H1 (cell line): Measurements from ENCODE around the gene PACSIN2. TPM values are rescaled to one million over a fixed set of nuclear protein-coding genes. Genes with fewer than 3 reads are reported as not detected.

Source experiments
- CTCF ChIA-PET: fragments of 300-600 bp; sonication (Branson Sonifier 250); formaldehyde crosslinking; loops from one replicate; lab custom pipeline; 2021; ENCODE audit not compliant: partially characterized antibody; lab: Charles Lee
- POLR2A ChIA-PET: fragments of 300-600 bp; sonication (Branson Sonifier 250); formaldehyde crosslinking; loops from one replicate; lab custom pipeline; 2021; ENCODE audit warnings: inconsistent platforms; ENCODE audit not compliant: partially characterized antibody; lab: Charles Lee
- DNase-seq, 2 experiments: peaks; one replicate each; pipeline versions ENCODE4 v3.0.0 to v3.0.0-alpha.2; 2010 to 2022; ENCODE audit warnings: low spot score in 2 of 2, low read depth in 1 of 2, mixed read lengths in 1 of 2
- FAIRE-seq: peaks from 2 replicates; lab custom pipeline; 2011; peaks lifted over from hg19 to GRCh38; lab: Jason Lieb, UNC
- H2AFZ ChIP-seq: 2 replicates; pipeline ENCODE4 v1.8.1; 2012; ENCODE audit warnings: low read length, inconsistent platforms
- H2AK5ac ChIP-seq: 2 replicates; pipeline ENCODE4 v1.6.1; 2013; ENCODE audit warnings: low read depth, low read length
- H2BK120ac ChIP-seq: replicated peaks from 2 replicates; pipeline ENCODE3; 2013; ENCODE audit warnings: low read depth, low read length, inconsistent platforms
- H2BK12ac ChIP-seq: 2 replicates; pipeline ENCODE4 v1.6.1; 2013; ENCODE audit warnings: low read depth, low read length
- H2BK15ac ChIP-seq: 2 replicates; pipeline ENCODE4 v1.6.1; 2013; ENCODE audit warnings: low read length
- H2BK20ac ChIP-seq: 2 replicates; pipeline ENCODE4 v1.6.1; 2013; ENCODE audit warnings: low read length
- H2BK5ac ChIP-seq: 2 replicates; pipeline ENCODE4 v1.6.1; 2013; ENCODE audit warnings: low read depth, low read length
- H3K14ac ChIP-seq: 2 replicates; pipeline ENCODE4 v1.6.1; 2013; ENCODE audit warnings: inconsistent platforms; ENCODE audit not compliant: insufficient read length
- H3K18ac ChIP-seq: 2 replicates; pipeline ENCODE4 v1.6.1; 2013; ENCODE audit warnings: low read length; ENCODE audit errors: extremely low read depth
- H3K23ac ChIP-seq: 2 replicates; pipeline ENCODE4 v1.6.1; 2013; ENCODE audit warnings: inconsistent platforms; ENCODE audit not compliant: insufficient read length
- H3K23me2 ChIP-seq: 2 replicates; pipeline ENCODE4 v1.6.1; 2013; ENCODE audit warnings: low read depth, low read length
- H3K27ac ChIP-seq: 2 replicates; pipeline ENCODE4 v1.6.1; 2011; ENCODE audit warnings: low read depth, low read length, inconsistent platforms
- H3K27me3 ChIP-seq, 4 experiments: replicated peaks in 1 of 4; 1 replicate in 1 of 4; 2 replicates in 3 of 4; pipeline versions ENCODE4 v1.6.1 to v1.8.1; 2011 to 2013; ENCODE audit warnings: low read length in 3 of 4, mild to moderate bottlenecking in 3 of 4, inconsistent platforms in 2 of 4, mixed read lengths in 2 of 4, moderate library complexity in 1 of 4; ENCODE audit not compliant: control insufficient read depth in 3 of 4, insufficient read depth in 3 of 4; ENCODE audit errors: extremely low read depth in 1 of 4
- H3K36me3 ChIP-seq, 4 experiments: 2 replicates each; pipeline versions ENCODE4 v1.6.1 to v1.8.1; 2011 to 2013; ENCODE audit warnings: mild to moderate bottlenecking in 4 of 4, low read length in 3 of 4, moderate library complexity in 2 of 4, control low read depth in 1 of 4, inconsistent platforms in 1 of 4; ENCODE audit not compliant: insufficient read depth in 4 of 4, control insufficient read depth in 2 of 4
- H3K4ac ChIP-seq: replicated peaks from 2 replicates; pipeline ENCODE3; 2013; ENCODE audit warnings: low read length, low read depth, mixed read lengths, inconsistent platforms; ENCODE audit not compliant: insufficient read length
- H3K4me1 ChIP-seq, 4 experiments: replicated peaks in 1 of 4; 1 replicate in 1 of 4; 2 replicates in 3 of 4; pipeline versions ENCODE4 v1.6.1 to v1.8.1; 2011 to 2013; ENCODE audit warnings: low read length in 3 of 4, inconsistent platforms in 2 of 4, mixed read lengths in 1 of 4; ENCODE audit not compliant: insufficient read depth in 4 of 4, control insufficient read depth in 3 of 4
- H3K4me2 ChIP-seq, 2 experiments: 2 replicates each; pipeline versions ENCODE4 v1.6.1 to v1.8.1; 2011 to 2013; ENCODE audit warnings: low read depth in 2 of 2, low read length in 2 of 2, control low read depth in 1 of 2, inconsistent platforms in 1 of 2, mild to moderate bottlenecking in 1 of 2; ENCODE audit not compliant: insufficient read depth in 1 of 2
- H3K4me3 ChIP-seq, 4 experiments: fragments of 200-600, 300-600 bp in 1 of 4; sonication (generic), shearing (Covaris generic), sonication (Bioruptor Twin) in 1 of 4; 2 replicates each; pipeline versions ENCODE4 v1.5.1 to v1.8.1; 2011 to 2016; ENCODE audit warnings: low read length in 4 of 4, low read depth in 3 of 4, control low read depth in 2 of 4, inconsistent platforms in 2 of 4, mild to moderate bottlenecking in 2 of 4, mixed read lengths in 1 of 4, moderate library complexity in 1 of 4; ENCODE audit not compliant: insufficient read depth in 2 of 4; ENCODE audit errors: extremely low read depth in 1 of 4
- H3K56ac ChIP-seq: replicated peaks from 2 replicates; pipeline ENCODE3; 2013; ENCODE audit warnings: low read depth, mild to moderate bottlenecking, mixed read lengths, low read length, inconsistent platforms; ENCODE audit not compliant: insufficient read length
- H3K79me1 ChIP-seq: 2 replicates; pipeline ENCODE4 v1.6.1; 2013; ENCODE audit warnings: low read depth, low read length, control low read depth
- H3K79me2 ChIP-seq, 2 experiments: 2 replicates each; pipeline versions ENCODE4 v1.6.1 to v1.8.1; 2012 to 2013; ENCODE audit warnings: low read length in 2 of 2, mild to moderate bottlenecking in 2 of 2, inconsistent platforms in 1 of 2; ENCODE audit not compliant: insufficient read depth in 2 of 2, control insufficient read depth in 1 of 2
- H3K9ac ChIP-seq, 4 experiments: replicated peaks in 1 of 4; 1 replicate in 1 of 4; 2 replicates in 3 of 4; pipeline versions ENCODE4 v1.6.1 to v1.8.1; 2011 to 2013; ENCODE audit warnings: low read depth in 3 of 4, low read length in 3 of 4, control low read depth in 2 of 4, mild to moderate bottlenecking in 2 of 4, moderate library complexity in 2 of 4, inconsistent platforms in 1 of 4; ENCODE audit errors: extremely low read depth in 1 of 4
- H3K9me3 ChIP-seq, 2 experiments: 2 replicates each; pipeline versions ENCODE4 v1.6.1 to v1.8.1; 2012 to 2013; ENCODE audit warnings: mild to moderate bottlenecking in 2 of 2, moderate library complexity in 2 of 2, control low read depth in 1 of 2, inconsistent platforms in 1 of 2, low read depth in 1 of 2, low read length in 1 of 2, mixed read lengths in 1 of 2; ENCODE audit not compliant: insufficient read depth in 2 of 2
- H4K20me1 ChIP-seq, 2 experiments: replicated peaks in 1 of 2; 2 replicates each; pipeline versions ENCODE3 to v1.8.1; 2011 to 2013; ENCODE audit warnings: inconsistent platforms in 2 of 2, low read length in 2 of 2, mild to moderate bottlenecking in 1 of 2; ENCODE audit not compliant: insufficient read depth in 2 of 2, control insufficient read depth in 1 of 2
- H4K5ac ChIP-seq: 2 replicates; pipeline ENCODE4 v1.6.1; 2013; ENCODE audit warnings: low read length, low read depth, mixed read lengths, inconsistent platforms; ENCODE audit not compliant: insufficient read length
- H4K8ac ChIP-seq: 2 replicates; pipeline ENCODE4 v1.8.0; 2013; ENCODE audit warnings: mild to moderate bottlenecking, moderate library complexity, low read length, inconsistent platforms; ENCODE audit not compliant: insufficient read depth; ENCODE audit errors: extremely low read depth
- H4K91ac ChIP-seq: replicated peaks from 2 replicates; pipeline ENCODE3; 2013; ENCODE audit warnings: low read length, mixed read lengths, inconsistent platforms; ENCODE audit not compliant: insufficient read length
- CBX8 ChIP-seq: fragments of 300-800, 300-1000 bp; sonication (generic); IDR thresholded peaks from 2 replicates; pipeline ENCODE4 v1.7.1; 2016; ENCODE audit warnings: low read depth, low read length, borderline replicate concordance
- RAD21 ChIP-seq, 2 experiments: IDR thresholded peaks in 1 of 2; conservative IDR thresholded peaks in 1 of 2; 2 replicates each; pipeline ENCODE4 v1.6.1; 2011; ENCODE audit warnings: low read depth in 2 of 2, low read length in 2 of 2, improper control_type of control experiment in 1 of 2, inconsistent platforms in 1 of 2, mild to moderate bottlenecking in 1 of 2, moderate library complexity in 1 of 2
- USF2 ChIP-seq: IDR thresholded peaks from 2 replicates; pipeline ENCODE4 v1.6.1; 2011; ENCODE audit warnings: low read length, improper control_type of control experiment
- WGBS, 2 experiments: shearing (Covaris generic) in 1 of 2; methylation state at CpG; one replicate each; pipeline versions ENCODE4 v1.1.6 to v1.1.7; 2013 to 2015; ENCODE audit warnings: low lambda C conversion rate in 2 of 2, mixed read lengths in 2 of 2, inconsistent platforms in 1 of 2, low coverage in 1 of 2, missing lambda C conversion rate in 1 of 2; ENCODE audit not compliant: insufficient replicate concordance in 2 of 2, insufficient coverage in 1 of 2, insufficient read length in 1 of 2; ENCODE audit errors: extremely low coverage in 1 of 2, missing lambda C conversion rate in 1 of 2; 5-methylcytosine and 5-hydroxymethylcytosine counted together
- polyA plus RNA-seq, 7 experiments: library from polyadenylated mRNA; depleted of rRNA in 3 of 7; stranded (reverse) in 5 of 7; unstranded in 2 of 7; fragments of >200 nt in 5 of 7; fragments of 200-250 nt in 2 of 7; gene quantifications; 1 replicate in 5 of 7; 2 replicates in 1 of 7; 4 replicates in 1 of 7; pipeline versions ENCODE4 v1.2.1 to v1.2.3, GENCODE V29; 2011 to 2013; ENCODE audit warnings: missing spikeins in 2 of 7, mixed read lengths in 2 of 7
- total RNA-seq: library from RNA; stranded (reverse); fragmentation: NEBNext Ultra II Directional; extraction: Animal tissue kit (Norgen Biotek cat#: 25700); gene quantifications from 2 replicates; pipeline ENCODE4 v1.2.1, GENCODE V29; 2021

Gene PACSIN2
- total and polyA plus RNA-seq, 2 of the 8 experiments (the other 6 are each of a cell fraction or from before 2014, with no cell fraction given), result 44.8 to 64.2 TPM

GRCh38 chr22:42931421-42932196 is 83.3 kb downstream of the PACSIN2 start:
- Histone ChIP-seq H4K91ac (no peak overlapping the region), H2BK20ac (no peak overlapping the region), H3K14ac (no peak overlapping the region), H3K27me3 (no peaks in the 10 kb centered on the region), H2BK120ac (no peak overlapping the region), H3K23ac (no peak overlapping the region), H3K18ac (no peak overlapping the region), H3K27ac (no peak overlapping the region), H3K4me3 (no peak overlapping the region), H3K9ac (no peak overlapping the region)
- FAIRE-seq, result no peak
- CTCF ChIA-PET, result interaction anchor here (0.7 to 1.5 kb wide), 5 partner anchors 17 to 121 kb away, joined by 3 to 5 read pairs (median 3); no protein-coding TSS in a partner anchor
- TF ChIP-seq CBX8 (no peak), RAD21 (IDR thresholded peaks at IDR 0.05 in 1 of 2, conservative IDR thresholded peaks at IDR 0.05 in 1 of 2; ENCODE audit: low read depth in 2 of 2, low read length in 2 of 2) (no peak), USF2 (no peak)
- TF ChIP-seq, all 59 proteins: peak for 0
- Histone ChIP-seq H2BK15ac (no peak overlapping the region), H4K5ac (no peak overlapping the region), H2BK12ac (no peak overlapping the region), H4K20me1 (peaks cover 5 to 17% of the 10 kb centered on the region in 2 experiments), H3K79me1 (peaks cover 11% of the 10 kb centered on the region), H2AFZ (no peak overlapping the region), H3K9me3 (no peaks in the 10 kb centered on the region), H3K23me2 (no peaks in the 10 kb centered on the region), H3K4ac (no peak overlapping the region), H3K79me2 (peaks cover 4 to 78% of the 10 kb centered on the region in 2 experiments; a peak in 3 of 4 replicates), H2AK5ac (no peak overlapping the region), H3K4me2 (no peak overlapping the region), H2BK5ac (no peak overlapping the region), H3K4me1 (peaks cover 0 to 3% (median 0%) of the 10 kb centered on the region in 4 experiments; a peak in 2 of 7 replicates), H4K8ac (no peak overlapping the region), H3K36me3 (no peaks in the 10 kb centered on the region), H3K56ac (no peak overlapping the region)
- 87 to 100% methylated on average over 2 to 10 of the region's 10 CpGs for WGBS, 2 experiments
- POLR2A ChIA-PET, result interaction anchor here (0.8 kb wide), 1 partner anchor 105 kb away, joined by 3 read pairs; no protein-coding TSS in a partner anchor
- no peak for DNase-seq
